HG03039 (cell line): ENCODE measurements around the gene SGMS1.

ENCODE experiments used
- ATAC-seq: cut with Tn5 transposase; IDR thresholded peaks from one replicate; pipeline ENCODE4 v1.9.1; 2021; ENCODE audit warnings: mild to moderate bottlenecking, moderate library complexity; ENCODE audit not compliant: unreplicated experiment

The SGMS1 gene

GRCh38 chr10:50407076-50407801 is 216.5 kb downstream of the SGMS1 start:
- no peak for ATAC-seq

GRCh38 chr10:50406457-50407070 is 217.2 kb downstream of the SGMS1 start:
- no peak for ATAC-seq

GRCh38 chr10:50405723-50406122 is 218.0 kb downstream of the SGMS1 start:
- ATAC-seq: no peak

- ATAC-seq: no peak
Observed at GRCh38 chr10:50404021-50404773, 219.6 kb downstream of the SGMS1 start.

GRCh38 chr10:50403074-50403473 is 220.7 kb downstream of the SGMS1 start:
- no peak for ATAC-seq

GRCh38 chr10:50402466-50402865 is 221.3 kb downstream of the SGMS1 start:
- no peak for ATAC-seq

- no peak for ATAC-seq
Observed at GRCh38 chr10:50400694-50401093, 223.1 kb downstream of the SGMS1 start.

- no peak for ATAC-seq
Observed at GRCh38 chr10:50398823-50399222, 224.9 kb downstream of the SGMS1 start.

- ATAC-seq: no peak
Observed at GRCh38 chr10:50398381-50398780, 225.4 kb downstream of the SGMS1 start.

- peak; percentile 33 for ATAC-seq
Observed at GRCh38 chr10:50397312-50398140, 226.2 kb downstream of the SGMS1 start.

- peak; percentile 78 for ATAC-seq
Observed at GRCh38 chr10:50396491-50397311, 227.1 kb downstream of the SGMS1 start.

GRCh38 chr10:50395851-50396250 is 227.9 kb downstream of the SGMS1 start:
- ATAC-seq: no peak

- ATAC-seq: no peak
Observed at GRCh38 chr10:50395271-50395670, 228.5 kb downstream of the SGMS1 start.

- ATAC-seq: no peak
Observed at GRCh38 chr10:50394832-50395231, 228.9 kb downstream of the SGMS1 start.

GRCh38 chr10:50393784-50394467 is 229.8 kb downstream of the SGMS1 start:
- no peak for ATAC-seq

- no peak for ATAC-seq
Observed at GRCh38 chr10:50392966-50393718, 230.6 kb downstream of the SGMS1 start.

- no peak for ATAC-seq
Observed at GRCh38 chr10:50392426-50392825, 231.3 kb downstream of the SGMS1 start.

GRCh38 chr10:50390302-50390701 is 233.5 kb downstream of the SGMS1 start:
- ATAC-seq: no peak

- no peak for ATAC-seq
Observed at GRCh38 chr10:50388181-50388580, 235.6 kb downstream of the SGMS1 start.
